HG03280 (cell line): ENCODE results near the gene PSTK.
A peak's percentile ranks its signal among the peaks of the same experiment; 100 is the strongest.

Experiments used
- ATAC-seq: cut with Tn5 transposase; IDR thresholded peaks from one replicate; pipeline ENCODE4 v1.9.1; 2021; ENCODE audit warnings: mild to moderate bottlenecking, moderate library complexity; ENCODE audit not compliant: unreplicated experiment

The PSTK gene

GRCh38 chr10:122992031-122992585 is 11.9 kb downstream of the PSTK start:
- ATAC-seq: no peak

DNA sequence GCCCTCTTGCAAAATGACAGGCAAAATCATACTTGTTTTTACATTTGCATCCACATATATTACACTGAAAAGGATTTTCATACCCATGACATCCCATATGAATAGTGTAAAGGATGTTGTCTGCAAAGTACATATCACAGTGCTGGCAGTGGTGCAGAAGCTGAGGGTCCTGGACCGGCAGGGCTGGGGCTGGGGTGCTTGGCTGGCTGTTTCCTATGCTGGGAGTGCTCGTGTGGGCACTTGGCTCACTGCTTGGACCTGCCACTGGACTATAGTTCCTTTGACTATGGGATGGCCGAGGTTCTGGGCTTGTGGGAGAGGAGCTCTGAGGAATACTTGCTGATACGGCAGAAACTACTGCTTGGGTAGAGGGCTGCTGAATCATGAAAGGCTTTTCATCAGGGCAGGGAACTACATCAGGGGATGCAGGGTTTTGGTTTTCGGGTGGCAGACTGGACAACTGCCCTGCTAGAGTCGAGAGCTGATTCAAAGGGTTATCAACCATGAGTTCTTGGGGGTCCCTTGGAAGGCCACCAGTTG is 13.7 kb downstream of the PSTK start:
- no peak for ATAC-seq

GRCh38 chr10:122995936-122996335 is 15.7 kb downstream of the PSTK start:
- ATAC-seq: no peak

DNA sequence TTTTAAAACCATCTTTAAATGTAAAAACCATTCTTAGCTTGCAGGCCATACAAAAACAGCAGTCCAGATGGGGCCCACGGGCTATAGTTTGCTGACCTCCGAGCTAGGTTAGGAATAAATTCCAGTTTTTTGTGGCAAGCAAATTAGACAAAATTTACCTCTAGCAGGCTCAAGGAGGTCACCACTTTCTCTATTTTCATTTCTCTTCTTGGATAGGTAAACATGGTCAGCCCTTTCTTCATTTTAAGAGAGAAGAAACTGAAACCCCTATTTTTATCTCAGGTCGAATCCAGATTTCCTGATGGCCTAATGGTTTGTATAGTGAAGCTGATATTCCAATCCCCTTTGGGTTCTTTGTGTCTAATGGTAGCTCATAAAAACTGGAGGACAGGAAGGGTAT is 17.7 kb downstream of the PSTK start:
- peak; percentile 57 for ATAC-seq

DNA sequence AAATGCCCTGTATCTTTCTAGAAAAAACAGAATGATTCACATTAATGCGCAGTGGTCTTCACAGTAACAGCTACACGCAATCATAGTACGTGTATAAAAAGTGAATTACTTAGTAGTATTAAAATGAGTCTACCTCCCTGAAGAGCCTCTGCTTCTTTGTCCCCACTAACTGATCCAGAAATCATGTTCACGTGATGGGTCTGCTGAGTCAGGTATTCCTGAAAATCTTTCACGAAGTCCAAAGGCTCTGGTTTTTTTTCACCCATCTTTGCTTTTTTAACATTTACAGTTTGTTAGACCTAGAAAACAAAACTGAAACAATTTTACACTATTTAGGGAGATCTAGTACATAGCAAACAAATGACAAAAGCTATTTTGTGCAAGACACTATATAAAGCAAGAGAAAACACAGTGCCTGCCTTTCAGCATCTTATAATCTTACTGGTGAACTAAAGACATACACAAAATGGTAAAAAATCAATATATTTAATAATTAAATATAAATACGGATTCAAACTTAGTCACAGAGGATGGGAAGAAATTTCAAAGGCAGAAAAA is 18.2 kb downstream of the PSTK start:
- no peak for ATAC-seq

GRCh38 chr10:122998934-122999333 is 18.7 kb downstream of the PSTK start:
- no peak for ATAC-seq

DNA sequence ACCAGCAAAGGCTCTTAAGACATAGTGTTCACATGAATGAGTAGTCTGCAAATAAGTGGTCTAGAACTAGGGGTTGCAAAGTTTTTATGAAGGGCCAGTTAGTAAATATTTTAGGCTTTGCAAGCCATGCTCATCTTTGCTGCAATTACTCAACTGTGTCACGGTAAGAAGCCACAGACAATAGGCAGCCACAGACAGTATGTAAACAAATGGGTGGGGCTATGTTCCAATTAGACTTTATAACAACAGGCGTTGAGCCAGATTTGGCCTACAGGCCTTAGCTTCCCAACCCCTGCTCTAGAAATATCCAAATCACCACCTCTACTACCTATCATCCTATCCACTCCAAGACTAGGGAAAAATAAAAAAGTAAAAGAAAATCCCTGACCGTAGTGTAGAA is 19.1 kb downstream of the PSTK start:
- no peak for ATAC-seq

DNA sequence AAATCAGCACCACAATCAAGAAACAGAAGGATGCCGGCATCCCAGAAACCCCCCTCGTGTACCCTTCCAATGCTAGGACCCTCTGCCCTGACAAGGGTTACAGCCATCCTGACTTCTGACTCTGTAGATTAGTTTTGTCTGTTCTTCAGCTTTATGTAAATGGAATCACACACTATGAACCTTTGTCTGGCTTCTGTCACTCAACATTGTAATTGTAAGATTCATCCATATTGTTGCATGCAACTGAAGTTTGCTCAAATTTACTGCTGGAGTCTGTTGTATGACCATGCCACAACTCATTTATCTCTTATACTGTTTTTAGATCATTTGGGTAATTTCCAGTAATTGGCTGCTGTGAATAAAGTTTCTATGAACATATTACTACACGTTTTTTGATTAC is 20.0 kb downstream of the PSTK start:
- ATAC-seq: no peak

DNA sequence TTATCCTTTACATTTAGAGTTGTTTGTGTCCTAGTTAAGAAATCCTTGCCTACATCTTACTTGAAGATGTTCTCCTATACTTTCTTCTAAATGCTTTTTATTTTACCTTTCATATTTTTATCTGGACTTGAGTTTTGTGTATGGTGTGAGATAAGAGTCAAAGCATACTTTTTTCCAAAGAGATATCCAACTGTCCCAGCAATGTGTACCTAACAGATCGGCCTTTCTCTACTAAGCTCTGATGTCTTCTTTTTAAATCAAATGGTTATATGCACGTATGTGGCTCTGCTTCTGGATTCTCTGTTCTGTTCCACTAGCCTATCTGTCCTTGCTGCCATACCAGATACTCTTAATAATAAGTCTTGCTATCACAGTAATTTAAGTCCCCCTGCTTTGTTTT is 21.2 kb downstream of the PSTK start:
- ATAC-seq: no peak

- no peak for ATAC-seq
Observed at GRCh38 chr10:123004298-123004697, 24.1 kb downstream of the PSTK start.

DNA sequence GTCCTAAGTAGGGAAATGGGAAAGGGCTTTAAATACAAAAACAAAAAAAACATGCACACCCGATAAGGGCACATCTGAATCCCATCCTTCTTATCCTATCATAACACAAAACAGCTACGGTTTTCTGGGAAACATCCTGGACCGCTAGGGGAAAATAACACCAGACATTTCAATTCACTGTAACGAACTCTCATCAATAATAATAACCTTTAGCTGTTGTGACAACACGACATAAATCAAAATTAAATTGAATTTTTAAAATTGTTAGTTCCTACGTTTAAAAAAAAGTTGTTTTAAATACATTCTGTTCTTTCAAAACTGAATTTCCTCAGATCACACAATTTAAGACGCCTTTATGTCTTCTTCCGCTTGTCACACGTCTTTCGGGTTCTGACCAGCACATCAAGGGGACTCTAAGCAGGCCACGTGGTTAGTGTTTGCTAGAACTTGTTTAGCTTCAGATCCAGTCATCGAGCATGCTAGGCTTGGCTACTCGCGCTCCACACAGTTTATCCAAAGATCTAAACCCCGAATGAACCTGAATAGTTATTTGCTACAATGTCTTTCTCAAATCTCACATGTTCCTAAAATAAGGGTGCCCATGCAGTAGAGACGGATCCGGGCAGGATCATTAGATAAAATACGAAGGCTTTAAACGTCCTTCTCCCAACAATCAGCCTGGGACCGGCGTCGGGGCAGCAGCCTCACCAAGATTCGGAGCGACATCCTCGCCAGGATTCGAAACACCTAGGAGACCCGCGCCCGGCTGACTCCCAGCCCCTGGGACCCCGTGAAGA is 27.6 kb downstream of the PSTK start:
- peak; percentile 39 for ATAC-seq

- peak; percentile 85 for ATAC-seq
Observed at GRCh38 chr10:123008355-123009104, 28.3 kb downstream of the PSTK start, which contains the start of the genes ACADSB and IKZF5. TSS of gene ACADSB (plus strand) at chr10:123009006. CDS start at chr10:123009030, 24 bp downstream. TSS of gene IKZF5 (minus strand) at chr10:123008795. CDS start at chr10:122998625, 10,170 bp downstream.

DNA sequence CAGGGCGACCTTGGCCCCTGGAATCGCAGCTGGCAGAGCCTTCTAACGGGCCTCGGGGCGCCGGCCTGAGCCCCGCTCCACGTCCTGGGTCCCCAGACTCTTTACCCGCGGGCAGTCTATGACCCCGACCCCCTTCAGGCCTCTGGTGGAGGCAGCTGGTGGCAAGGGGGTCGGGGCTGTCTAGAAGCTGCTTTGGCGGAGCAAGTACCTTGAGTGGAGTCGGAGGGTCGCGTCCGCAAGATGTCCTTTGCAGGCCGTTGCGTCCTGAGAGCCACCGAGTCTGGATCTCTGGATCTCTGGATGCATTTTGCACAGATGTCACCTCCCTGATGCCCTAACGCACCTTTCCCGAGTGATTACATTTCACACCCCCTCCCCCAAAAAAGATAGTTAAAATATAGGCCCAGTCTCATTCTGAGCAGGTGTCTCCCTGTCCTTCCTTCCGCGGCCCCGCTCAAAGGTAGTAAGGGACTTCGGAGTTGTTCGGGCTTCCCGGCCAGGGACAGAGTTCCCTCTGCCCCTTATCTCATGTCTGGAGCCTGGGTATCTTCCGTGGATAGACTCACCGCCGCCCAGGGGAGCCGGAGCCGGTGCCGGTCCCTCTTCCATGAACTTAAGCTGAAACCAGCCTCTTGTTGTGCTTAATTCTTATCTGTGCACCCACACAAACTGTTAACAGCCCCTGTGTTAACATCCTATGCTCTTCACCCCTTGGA is 29.1 kb downstream of the PSTK start:
- peak; percentile 11 for ATAC-seq

DNA sequence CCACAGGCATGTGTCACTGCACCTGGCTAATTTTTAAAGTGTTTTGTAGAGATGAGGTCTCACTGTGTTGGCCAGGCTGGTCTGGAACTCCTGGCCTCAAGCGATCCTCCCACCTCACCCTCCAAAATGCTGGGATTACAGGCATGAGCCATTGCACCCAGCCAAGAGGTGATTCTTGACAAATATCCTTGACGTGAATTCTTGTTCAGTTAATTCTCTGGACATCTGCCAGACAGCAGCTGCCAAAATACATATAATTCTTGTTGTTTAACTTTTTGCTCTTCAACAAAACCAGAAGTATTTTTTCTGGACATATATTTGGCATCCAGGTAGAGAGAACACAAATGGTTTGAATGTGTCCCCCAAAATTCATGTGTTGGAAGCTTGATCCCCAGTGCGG is 31.8 kb downstream of the PSTK start:
- ATAC-seq: no peak

DNA sequence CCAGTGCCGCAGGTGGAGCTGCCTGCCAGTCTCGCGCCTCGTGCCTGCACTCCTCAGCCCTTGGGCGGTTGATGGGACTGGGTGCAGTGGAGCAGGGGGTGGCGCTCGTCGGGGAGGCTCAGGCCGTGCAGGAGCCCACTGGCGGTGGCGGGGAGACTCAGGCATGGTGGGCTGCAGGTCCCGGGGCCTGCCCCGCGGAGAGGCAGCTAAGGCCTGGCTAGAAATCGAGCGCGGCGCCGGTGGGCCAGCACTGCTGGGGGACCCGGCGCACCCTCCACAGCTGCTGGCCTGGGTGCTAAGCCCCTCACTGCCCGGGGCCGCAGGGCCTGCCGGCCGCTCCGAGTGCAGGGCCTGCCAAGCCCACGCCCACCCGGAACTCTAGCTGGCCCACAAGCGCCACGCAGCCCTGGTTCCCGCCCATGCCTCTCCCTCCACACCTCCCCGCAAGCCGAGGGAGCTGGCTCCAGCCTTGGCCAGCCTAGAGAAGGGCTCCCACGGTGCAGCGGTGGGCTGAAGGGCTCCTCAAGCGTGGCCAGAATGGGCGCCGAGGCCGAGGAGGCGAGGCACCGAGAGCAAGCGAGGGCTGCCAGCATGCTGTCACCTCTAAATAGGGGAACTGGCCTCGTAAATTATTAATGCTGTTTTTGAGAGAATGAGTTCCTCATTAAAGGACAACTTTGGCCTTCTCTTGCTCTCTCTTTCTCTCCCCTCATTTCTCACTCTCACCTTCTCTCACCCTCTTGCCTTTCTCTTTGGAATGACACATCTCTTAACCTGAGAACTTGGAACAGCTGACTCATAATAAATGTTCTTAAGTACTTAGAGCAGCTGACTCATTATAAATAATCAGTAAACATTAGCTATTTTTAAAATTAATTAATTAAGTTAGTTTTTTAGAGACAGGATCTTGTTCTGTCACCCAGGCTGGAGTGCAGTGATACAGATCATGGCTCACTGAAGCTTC is 33.5 kb downstream of the PSTK start:
- no peak for ATAC-seq

DNA sequence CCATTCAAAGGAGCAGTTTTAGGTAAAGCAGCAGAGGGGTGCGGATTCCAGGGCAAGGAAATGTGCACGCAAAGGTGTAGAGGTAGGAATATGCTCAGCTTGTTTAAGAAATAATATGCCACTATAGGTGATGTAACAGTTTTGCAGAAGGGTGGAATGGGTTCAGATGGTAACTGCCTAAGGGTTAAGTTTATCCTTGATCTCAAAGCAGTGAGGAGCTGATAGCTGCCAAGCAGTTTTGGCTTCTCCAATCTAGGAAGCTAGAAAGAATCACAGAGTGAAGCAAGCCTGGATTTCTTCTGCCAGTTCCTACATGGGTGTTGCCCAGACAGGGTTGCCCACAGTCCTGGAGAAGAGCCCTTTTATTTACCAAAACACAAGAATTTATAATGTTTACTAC is 34.6 kb downstream of the PSTK start:
- no peak for ATAC-seq

GRCh38 chr10:123016228-123016627 is 36.0 kb downstream of the PSTK start:
- no peak for ATAC-seq

GRCh38 chr10:123017421-123018165 is 37.4 kb downstream of the PSTK start:
- no peak for ATAC-seq

GRCh38 chr10:123018531-123018930 is 38.3 kb downstream of the PSTK start:
- ATAC-seq: no peak
